ENCODE results near the gene SHISA7.
"Not testable (repeated sequence)": the region's sequence is repeated elsewhere in the genome, so short reads cannot be mapped to it uniquely, and the experiment has no call there.

SHISA7 gene

DNA sequence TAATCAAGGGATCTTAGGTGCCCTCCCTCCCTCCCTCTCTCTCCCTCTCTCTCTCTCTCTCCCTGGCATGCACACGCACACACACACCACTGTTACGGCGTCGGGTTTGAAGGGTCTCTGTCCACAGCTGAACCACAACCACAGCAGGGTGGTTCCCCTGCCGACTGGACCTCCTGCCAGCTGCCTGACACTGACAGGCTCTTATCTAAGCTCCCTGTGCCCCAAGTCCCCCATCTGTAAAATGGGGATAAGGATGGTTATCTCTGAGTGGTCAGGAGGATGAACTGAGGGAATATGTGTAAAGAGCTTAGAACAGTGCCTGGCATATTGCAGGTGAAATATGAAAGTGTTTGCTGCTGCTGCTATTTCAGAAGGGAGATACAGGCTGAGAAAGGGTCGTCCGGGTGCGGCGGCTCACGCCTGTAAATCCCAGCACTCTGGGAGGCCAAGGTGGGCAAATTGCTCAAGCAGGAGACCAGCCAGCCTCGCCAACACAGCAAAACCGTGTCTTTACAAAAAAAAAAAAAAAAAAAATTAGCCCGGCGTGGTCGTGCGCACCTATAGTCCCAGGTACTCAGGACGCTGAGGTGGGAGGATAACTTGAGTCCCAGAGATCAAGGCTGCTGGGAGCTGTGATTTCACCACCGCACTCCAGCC, 852 bp upstream of the SHISA7 start:
- no peak for DNase-seq

GRCh38 chr19:55442372-55442961, 633 bp downstream of the SHISA7 start:
- no peak for DNase-seq

DNA sequence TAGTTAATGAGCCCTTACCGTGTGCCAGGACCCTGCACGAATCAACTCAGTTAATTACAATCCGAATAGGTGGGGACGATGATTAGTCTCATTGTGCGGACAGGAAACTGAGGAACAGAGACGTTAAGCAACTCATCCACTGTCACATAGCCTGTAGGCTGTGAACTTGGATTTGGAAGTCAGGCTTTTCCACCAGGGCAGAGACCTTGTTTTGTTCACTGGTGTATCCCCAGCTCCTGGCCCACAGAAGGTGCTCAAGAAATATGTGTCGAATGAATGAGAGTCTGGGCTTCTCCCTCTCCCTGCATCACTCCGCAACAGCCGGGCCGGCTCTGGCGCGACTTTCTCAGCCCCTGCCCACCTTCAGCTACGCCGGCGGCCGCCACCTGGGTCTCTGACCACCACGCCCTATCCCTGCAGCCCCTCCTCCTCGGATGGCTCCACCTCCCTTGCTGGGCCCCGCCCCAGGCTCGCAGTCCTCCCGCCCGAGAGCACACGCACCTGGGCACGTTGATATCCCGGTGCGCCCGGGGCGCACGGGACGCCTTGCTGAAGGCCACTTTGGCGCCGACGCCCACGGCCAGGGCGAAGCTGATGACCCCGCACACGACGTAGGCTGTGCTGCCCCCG, 1.3 kb downstream of the SHISA7 start:
- DNase-seq, result peak; percentile 42

DNA sequence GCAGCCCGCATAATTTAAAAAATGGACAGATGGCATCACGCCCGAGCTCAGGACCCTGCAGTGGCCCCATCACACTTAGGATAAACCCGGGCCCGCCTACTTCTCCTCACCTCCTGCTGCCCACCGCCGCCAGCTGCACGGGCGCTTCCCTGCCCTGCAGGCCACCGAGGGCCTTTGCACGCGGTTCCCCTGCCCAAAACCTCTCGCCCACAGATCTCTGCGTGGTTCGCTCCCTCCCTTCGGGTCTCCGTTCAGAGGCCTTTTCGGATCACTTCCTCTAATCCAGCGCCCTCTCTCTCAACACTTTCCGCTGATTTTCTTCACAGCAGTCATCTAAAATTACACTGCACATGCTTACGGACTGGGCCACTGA, 1.8 kb downstream of the SHISA7 start:
- no peak for DNase-seq

- DNase-seq, result peak; percentile 49
Measured at GRCh38 chr19:55440411-55441105, 2.5 kb downstream of the SHISA7 start.

DNA sequence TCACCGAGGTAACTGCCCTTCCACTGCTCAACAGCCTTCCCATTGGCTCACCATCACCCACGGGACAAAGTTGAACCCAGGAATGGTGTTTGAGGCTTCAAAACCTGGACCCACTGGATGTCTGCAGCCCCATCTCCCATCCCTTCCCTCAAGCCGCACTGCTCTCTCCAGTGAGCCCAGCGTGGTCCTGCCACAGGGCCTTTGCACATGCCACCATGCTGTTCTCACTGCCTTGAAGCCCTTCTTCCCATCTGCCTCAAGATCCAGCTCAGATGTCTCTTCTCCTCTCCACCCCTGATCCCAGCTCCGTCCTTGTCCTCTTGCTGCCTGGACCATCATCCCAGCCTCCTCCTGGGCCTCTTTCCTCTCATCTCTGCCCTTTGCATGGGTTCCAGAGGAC, 4.0 kb downstream of the SHISA7 start:
- DNase-seq, result no peak

DNA sequence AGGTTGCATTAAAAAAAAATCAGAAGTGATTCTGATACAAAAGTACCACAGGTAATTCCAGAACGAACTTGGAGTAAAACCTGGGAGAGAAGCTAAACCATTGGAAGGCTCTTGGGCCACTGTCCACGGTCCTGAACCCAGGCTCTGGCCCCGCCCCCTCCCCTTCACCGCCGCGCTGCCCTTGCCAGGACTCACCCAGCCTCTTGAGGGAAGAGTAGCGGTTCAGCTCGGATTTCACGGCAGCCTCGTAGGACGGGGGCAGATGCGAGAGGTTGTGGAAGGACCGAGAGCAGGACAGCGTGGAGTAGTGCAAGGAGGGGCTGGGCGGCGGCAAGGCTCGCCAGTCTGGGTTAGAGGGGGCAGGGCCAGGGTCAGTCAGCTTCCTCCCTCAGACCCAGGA, 5.7 kb downstream of the SHISA7 start:
- no peak for DNase-seq

DNA sequence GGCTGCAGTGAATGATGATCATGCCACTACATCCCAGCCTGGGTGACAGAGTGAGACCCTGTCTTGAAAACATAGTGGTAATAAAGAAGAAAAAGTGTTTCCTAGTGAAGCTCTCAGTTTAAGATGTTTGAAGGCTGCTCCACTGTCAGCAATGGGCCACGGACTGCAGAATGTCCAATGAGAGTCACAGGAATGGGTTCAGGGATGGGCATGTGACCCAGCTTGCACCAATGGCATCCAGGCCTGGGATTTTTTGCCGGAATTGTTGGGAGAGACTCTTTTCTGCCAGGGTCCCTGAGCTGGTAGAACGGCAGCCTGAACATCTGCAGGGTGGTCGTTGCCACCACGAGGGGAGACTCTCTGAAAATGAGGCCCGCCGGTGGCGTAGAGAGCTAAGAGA, 6.3 kb downstream of the SHISA7 start:
- DNase-seq, result no peak

DNA sequence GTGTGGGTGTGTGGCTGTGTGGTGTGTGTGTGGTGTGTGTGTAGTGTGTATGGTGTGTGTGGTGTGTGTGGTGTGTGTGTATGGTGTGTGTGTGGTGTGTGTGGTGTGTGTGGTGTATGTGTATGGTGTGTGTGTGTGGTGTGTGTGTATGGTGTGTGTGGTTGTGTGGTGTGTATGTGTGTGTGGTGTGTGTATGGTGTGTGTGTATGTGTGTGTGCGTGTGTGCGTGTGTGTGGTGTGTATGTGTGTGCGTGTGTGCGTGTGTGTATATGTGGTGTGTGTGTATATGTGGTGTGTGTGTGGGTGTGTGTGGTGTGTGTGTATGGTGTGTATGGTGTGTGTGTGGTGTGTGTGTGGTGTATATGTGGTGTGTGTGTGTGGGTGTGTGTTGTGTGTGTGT, 8.1 kb downstream of the SHISA7 start:
- DNase-seq, result no peak

- DNase-seq, result no peak
Measured at GRCh38 chr19:55434356-55434919, 8.7 kb downstream of the SHISA7 start.

- DNase-seq, result no peak
Measured at GRCh38 chr19:55433292-55433691, 9.8 kb downstream of the SHISA7 start.

DNA sequence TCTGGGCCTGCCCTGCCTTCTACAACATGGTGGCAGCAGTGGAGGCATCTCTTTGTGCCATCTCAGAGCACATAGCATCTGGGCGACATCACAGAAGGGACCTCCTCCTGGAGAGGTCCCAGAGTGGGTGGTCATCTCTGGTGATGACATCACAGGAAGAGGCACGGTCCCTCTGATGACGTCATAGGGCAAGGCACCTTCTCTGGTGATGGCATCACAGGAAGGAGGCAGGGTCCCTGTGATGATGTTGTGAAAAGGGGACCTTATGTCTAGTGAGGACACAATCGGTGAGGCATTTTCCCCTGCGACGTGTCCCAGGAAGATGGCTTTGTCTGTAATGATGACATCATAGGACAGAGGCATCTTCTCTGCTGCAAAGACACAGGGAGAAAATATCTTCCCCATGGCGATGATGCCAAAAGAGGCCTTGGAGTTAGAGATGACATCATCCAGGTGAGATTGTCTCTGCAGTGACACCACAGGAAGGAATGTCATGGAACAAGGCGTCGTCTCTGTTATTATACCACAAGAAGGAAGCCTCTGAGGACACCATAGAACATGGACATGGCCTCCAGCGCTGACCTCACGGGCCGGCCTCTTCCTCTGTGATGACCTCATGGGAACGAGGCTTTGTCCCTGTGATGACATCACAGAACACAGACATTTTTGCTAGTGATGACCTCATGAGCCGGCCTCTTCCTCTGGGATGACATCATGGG, 10.7 kb downstream of the SHISA7 start:
- no peak for DNase-seq

DNA sequence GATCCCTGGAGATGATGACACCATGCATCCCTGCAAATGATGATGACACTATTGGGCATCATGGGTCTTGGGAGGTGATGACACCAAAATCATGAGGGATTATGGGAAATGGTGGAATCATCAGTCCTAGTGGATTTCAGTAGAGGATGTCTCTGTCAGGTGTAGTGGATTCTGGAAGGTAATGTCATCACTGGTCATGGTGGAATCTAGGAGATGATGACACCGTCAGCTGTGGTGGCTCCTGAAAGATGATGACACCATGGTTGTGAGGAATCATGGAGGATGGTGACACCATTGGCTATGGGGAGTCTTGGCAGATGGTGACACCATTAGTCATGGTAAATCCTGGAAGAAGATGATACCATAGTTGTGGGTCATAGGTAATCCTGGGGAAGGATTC, 11.9 kb downstream of the SHISA7 start:
- DNase-seq, result no peak

DNA sequence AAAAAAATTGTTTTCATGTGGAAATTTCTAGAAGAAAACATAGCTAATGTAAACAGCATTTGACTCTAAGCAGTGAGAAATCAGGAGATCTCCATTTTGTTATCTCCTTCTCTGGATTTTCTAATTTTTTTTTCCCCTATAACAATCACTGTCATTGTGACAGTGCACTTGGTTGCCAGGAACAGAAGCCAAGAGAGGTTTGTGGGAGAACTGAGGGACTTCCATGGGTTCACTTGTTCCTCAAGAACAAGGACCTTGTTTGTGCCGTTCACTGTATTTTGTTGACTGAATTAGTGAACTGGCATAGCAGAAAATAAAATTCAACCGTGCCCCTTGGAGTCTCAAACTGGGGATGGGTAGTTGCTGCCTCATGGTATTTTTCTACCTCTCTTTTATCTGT, 17.1 kb downstream of the SHISA7 start:
- DNase-seq, result no peak

- no peak for DNase-seq
Measured at GRCh38 chr19:55424518-55424917, 18.6 kb downstream of the SHISA7 start.

DNA sequence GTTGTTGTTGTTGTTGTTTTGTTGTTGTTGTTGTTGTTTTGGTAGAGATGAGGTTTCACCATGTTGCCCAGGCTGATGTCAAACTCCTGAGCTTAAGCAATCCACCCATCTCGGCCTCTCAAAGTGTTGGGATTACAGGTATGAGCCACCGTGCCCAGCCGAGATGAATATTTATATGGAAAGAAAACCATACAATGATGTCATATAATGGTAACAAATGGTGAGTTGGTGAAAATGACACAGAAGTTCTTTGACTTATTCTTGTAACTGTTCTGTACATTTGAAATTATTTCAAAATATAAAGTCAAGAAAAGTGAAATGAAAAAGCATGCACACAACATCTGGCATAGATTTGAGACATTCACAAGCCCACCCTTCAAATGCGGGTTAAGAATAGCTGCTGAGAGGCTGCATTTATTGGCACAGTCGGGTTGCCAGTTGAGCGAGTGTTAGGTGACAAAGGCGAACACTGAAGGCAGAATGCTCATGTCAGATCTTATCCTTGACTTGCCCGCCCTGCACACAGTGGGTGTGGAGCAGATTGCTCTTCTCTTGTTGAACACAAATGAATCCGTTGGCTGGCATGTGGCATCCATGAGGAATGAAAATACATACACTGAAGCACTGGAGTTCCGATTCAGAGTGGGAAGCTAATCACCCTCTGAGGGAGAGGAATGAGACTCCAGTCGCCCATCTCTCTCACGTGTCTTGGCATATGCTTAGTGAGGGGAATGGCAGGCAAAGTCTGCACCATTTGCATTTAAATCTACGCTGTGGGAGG, 19.7 kb downstream of the SHISA7 start:
- DNase-seq, result no peak

GRCh38 chr19:55421281-55421680, 21.8 kb downstream of the SHISA7 start:
- DNase-seq, result not testable (repeated sequence)

GRCh38 chr19:55419624-55420236, 23.4 kb downstream of the SHISA7 start:
- DNase-seq, result no peak

GRCh38 chr19:55419103-55419502, 24.0 kb downstream of the SHISA7 start:
- DNase-seq, result no peak

GRCh38 chr19:55418185-55418584, 24.9 kb downstream of the SHISA7 start:
- peak; percentile 49 for DNase-seq

GRCh38 chr19:55410168-55410567, 32.9 kb downstream of the SHISA7 start:
- no peak for DNase-seq

DNA sequence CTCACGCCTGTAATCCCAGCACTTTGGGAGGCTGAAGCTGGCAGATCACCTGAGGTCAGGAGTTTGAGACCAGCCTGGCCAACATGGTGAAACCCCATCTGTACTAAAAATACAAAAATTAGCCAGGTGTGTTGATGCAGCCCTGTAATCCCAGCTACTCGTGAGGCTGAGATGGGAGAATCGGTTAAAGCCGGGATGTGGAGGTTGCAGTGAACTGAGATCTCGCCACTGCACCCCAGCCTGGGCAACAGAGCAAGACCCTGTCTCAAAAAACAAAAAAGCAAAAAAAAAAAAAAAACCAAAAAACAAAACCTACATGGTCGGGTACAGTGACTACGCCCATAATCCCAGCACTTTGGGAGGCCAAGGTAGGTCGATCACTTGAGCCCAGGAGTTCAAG, 33.9 kb downstream of the SHISA7 start:
- DNase-seq, result not testable (repeated sequence)

Data from NCI-H345 (cell line).